H1 (cell line): ENCODE data around the gene ARHGEF11. TPM values are rescaled to one million over a fixed set of nuclear protein-coding genes. Genes with fewer than 3 reads are reported as not detected.

Experiments
- CTCF ChIA-PET: fragments of 300-600 bp; sonication (Branson Sonifier 250); formaldehyde crosslinking; loops from one replicate; lab custom pipeline; 2021; ENCODE audit not compliant: partially characterized antibody; lab: Charles Lee
- POLR2A ChIA-PET: fragments of 300-600 bp; sonication (Branson Sonifier 250); formaldehyde crosslinking; loops from one replicate; lab custom pipeline; 2021; ENCODE audit warnings: inconsistent platforms; ENCODE audit not compliant: partially characterized antibody; lab: Charles Lee
- DNase-seq, 2 experiments: peaks; one replicate each; pipeline versions ENCODE4 v3.0.0 to v3.0.0-alpha.2; 2010 to 2022; ENCODE audit warnings: low spot score in 2 of 2, low read depth in 1 of 2, mixed read lengths in 1 of 2
- FAIRE-seq: peaks from 2 replicates; lab custom pipeline; 2011; peaks lifted over from hg19 to GRCh38; lab: Jason Lieb, UNC
- H2AFZ ChIP-seq: 2 replicates; pipeline ENCODE4 v1.8.1; 2012; ENCODE audit warnings: low read length, inconsistent platforms
- H2AK5ac ChIP-seq: 2 replicates; pipeline ENCODE4 v1.6.1; 2013; ENCODE audit warnings: low read depth, low read length
- H2BK120ac ChIP-seq: replicated peaks from 2 replicates; pipeline ENCODE3; 2013; ENCODE audit warnings: low read depth, low read length, inconsistent platforms
- H2BK12ac ChIP-seq: 2 replicates; pipeline ENCODE4 v1.6.1; 2013; ENCODE audit warnings: low read depth, low read length
- H2BK15ac ChIP-seq: 2 replicates; pipeline ENCODE4 v1.6.1; 2013; ENCODE audit warnings: low read length
- H2BK20ac ChIP-seq: 2 replicates; pipeline ENCODE4 v1.6.1; 2013; ENCODE audit warnings: low read length
- H2BK5ac ChIP-seq: 2 replicates; pipeline ENCODE4 v1.6.1; 2013; ENCODE audit warnings: low read depth, low read length
- H3K14ac ChIP-seq: 2 replicates; pipeline ENCODE4 v1.6.1; 2013; ENCODE audit warnings: inconsistent platforms; ENCODE audit not compliant: insufficient read length
- H3K18ac ChIP-seq: 2 replicates; pipeline ENCODE4 v1.6.1; 2013; ENCODE audit warnings: low read length; ENCODE audit errors: extremely low read depth
- H3K23ac ChIP-seq: 2 replicates; pipeline ENCODE4 v1.6.1; 2013; ENCODE audit warnings: inconsistent platforms; ENCODE audit not compliant: insufficient read length
- H3K23me2 ChIP-seq: 2 replicates; pipeline ENCODE4 v1.6.1; 2013; ENCODE audit warnings: low read depth, low read length
- H3K27ac ChIP-seq: 2 replicates; pipeline ENCODE4 v1.6.1; 2011; ENCODE audit warnings: low read depth, low read length, inconsistent platforms
- H3K27me3 ChIP-seq, 4 experiments: replicated peaks in 1 of 4; 1 replicate in 1 of 4; 2 replicates in 3 of 4; pipeline versions ENCODE4 v1.6.1 to v1.8.1; 2011 to 2013; ENCODE audit warnings: low read length in 3 of 4, mild to moderate bottlenecking in 3 of 4, inconsistent platforms in 2 of 4, mixed read lengths in 2 of 4, moderate library complexity in 1 of 4; ENCODE audit not compliant: control insufficient read depth in 3 of 4, insufficient read depth in 3 of 4; ENCODE audit errors: extremely low read depth in 1 of 4
- H3K36me3 ChIP-seq, 4 experiments: 2 replicates each; pipeline versions ENCODE4 v1.6.1 to v1.8.1; 2011 to 2013; ENCODE audit warnings: mild to moderate bottlenecking in 4 of 4, low read length in 3 of 4, moderate library complexity in 2 of 4, control low read depth in 1 of 4, inconsistent platforms in 1 of 4; ENCODE audit not compliant: insufficient read depth in 4 of 4, control insufficient read depth in 2 of 4
- H3K4ac ChIP-seq: replicated peaks from 2 replicates; pipeline ENCODE3; 2013; ENCODE audit warnings: low read length, low read depth, mixed read lengths, inconsistent platforms; ENCODE audit not compliant: insufficient read length
- H3K4me1 ChIP-seq, 4 experiments: replicated peaks in 1 of 4; 1 replicate in 1 of 4; 2 replicates in 3 of 4; pipeline versions ENCODE4 v1.6.1 to v1.8.1; 2011 to 2013; ENCODE audit warnings: low read length in 3 of 4, inconsistent platforms in 2 of 4, mixed read lengths in 1 of 4; ENCODE audit not compliant: insufficient read depth in 4 of 4, control insufficient read depth in 3 of 4
- H3K4me2 ChIP-seq, 2 experiments: 2 replicates each; pipeline versions ENCODE4 v1.6.1 to v1.8.1; 2011 to 2013; ENCODE audit warnings: low read depth in 2 of 2, low read length in 2 of 2, control low read depth in 1 of 2, inconsistent platforms in 1 of 2, mild to moderate bottlenecking in 1 of 2; ENCODE audit not compliant: insufficient read depth in 1 of 2
- H3K4me3 ChIP-seq, 4 experiments: fragments of 200-600, 300-600 bp in 1 of 4; sonication (generic), shearing (Covaris generic), sonication (Bioruptor Twin) in 1 of 4; 2 replicates each; pipeline versions ENCODE4 v1.5.1 to v1.8.1; 2011 to 2016; ENCODE audit warnings: low read length in 4 of 4, low read depth in 3 of 4, control low read depth in 2 of 4, inconsistent platforms in 2 of 4, mild to moderate bottlenecking in 2 of 4, mixed read lengths in 1 of 4, moderate library complexity in 1 of 4; ENCODE audit not compliant: insufficient read depth in 2 of 4; ENCODE audit errors: extremely low read depth in 1 of 4
- H3K56ac ChIP-seq: replicated peaks from 2 replicates; pipeline ENCODE3; 2013; ENCODE audit warnings: low read depth, mild to moderate bottlenecking, mixed read lengths, low read length, inconsistent platforms; ENCODE audit not compliant: insufficient read length
- H3K79me1 ChIP-seq: 2 replicates; pipeline ENCODE4 v1.6.1; 2013; ENCODE audit warnings: low read depth, low read length, control low read depth
- H3K79me2 ChIP-seq, 2 experiments: 2 replicates each; pipeline versions ENCODE4 v1.6.1 to v1.8.1; 2012 to 2013; ENCODE audit warnings: low read length in 2 of 2, mild to moderate bottlenecking in 2 of 2, inconsistent platforms in 1 of 2; ENCODE audit not compliant: insufficient read depth in 2 of 2, control insufficient read depth in 1 of 2
- H3K9ac ChIP-seq, 4 experiments: replicated peaks in 1 of 4; 1 replicate in 1 of 4; 2 replicates in 3 of 4; pipeline versions ENCODE4 v1.6.1 to v1.8.1; 2011 to 2013; ENCODE audit warnings: low read depth in 3 of 4, low read length in 3 of 4, control low read depth in 2 of 4, mild to moderate bottlenecking in 2 of 4, moderate library complexity in 2 of 4, inconsistent platforms in 1 of 4; ENCODE audit errors: extremely low read depth in 1 of 4
- H3K9me3 ChIP-seq, 2 experiments: 2 replicates each; pipeline versions ENCODE4 v1.6.1 to v1.8.1; 2012 to 2013; ENCODE audit warnings: mild to moderate bottlenecking in 2 of 2, moderate library complexity in 2 of 2, control low read depth in 1 of 2, inconsistent platforms in 1 of 2, low read depth in 1 of 2, low read length in 1 of 2, mixed read lengths in 1 of 2; ENCODE audit not compliant: insufficient read depth in 2 of 2
- H4K20me1 ChIP-seq, 2 experiments: replicated peaks in 1 of 2; 2 replicates each; pipeline versions ENCODE3 to v1.8.1; 2011 to 2013; ENCODE audit warnings: inconsistent platforms in 2 of 2, low read length in 2 of 2, mild to moderate bottlenecking in 1 of 2; ENCODE audit not compliant: insufficient read depth in 2 of 2, control insufficient read depth in 1 of 2
- H4K5ac ChIP-seq: 2 replicates; pipeline ENCODE4 v1.6.1; 2013; ENCODE audit warnings: low read length, low read depth, mixed read lengths, inconsistent platforms; ENCODE audit not compliant: insufficient read length
- H4K8ac ChIP-seq: 2 replicates; pipeline ENCODE4 v1.8.0; 2013; ENCODE audit warnings: mild to moderate bottlenecking, moderate library complexity, low read length, inconsistent platforms; ENCODE audit not compliant: insufficient read depth; ENCODE audit errors: extremely low read depth
- H4K91ac ChIP-seq: replicated peaks from 2 replicates; pipeline ENCODE3; 2013; ENCODE audit warnings: low read length, mixed read lengths, inconsistent platforms; ENCODE audit not compliant: insufficient read length
- CREB1 ChIP-seq: IDR thresholded peaks from 2 replicates; pipeline ENCODE4 v1.6.1; 2012; ENCODE audit warnings: inconsistent platforms
- HDAC2 ChIP-seq, 2 experiments: fragments of 300-600 bp in 1 of 2; sonication (generic) in 1 of 2; IDR thresholded peaks; 2 replicates each; pipeline ENCODE4 v1.6.1; 2011 to 2012; ENCODE audit warnings: low read depth in 2 of 2, low read length in 2 of 2, mild to moderate bottlenecking in 2 of 2, moderate library complexity in 2 of 2, borderline replicate concordance in 1 of 2, inconsistent platforms in 1 of 2
- KDM1A ChIP-seq: fragments of 200-600, 300-600 bp; sonication (generic); IDR thresholded peaks from 2 replicates; pipeline ENCODE4 v1.7.1; 2016; ENCODE audit warnings: mild to moderate bottlenecking, low read length, borderline replicate concordance
- RAD21 ChIP-seq, 2 experiments: IDR thresholded peaks in 1 of 2; conservative IDR thresholded peaks in 1 of 2; 2 replicates each; pipeline ENCODE4 v1.6.1; 2011; ENCODE audit warnings: low read depth in 2 of 2, low read length in 2 of 2, improper control_type of control experiment in 1 of 2, inconsistent platforms in 1 of 2, mild to moderate bottlenecking in 1 of 2, moderate library complexity in 1 of 2
- SIRT6 ChIP-seq: IDR thresholded peaks from one replicate; pipeline ENCODE4 v1.7.1; 2012; ENCODE audit warnings: low read length, inconsistent platforms
- YY1 ChIP-seq: IDR thresholded peaks from 2 replicates; pipeline ENCODE4 v1.6.1; 2011; ENCODE audit warnings: low read depth, mild to moderate bottlenecking, low read length
- WGBS, 2 experiments: shearing (Covaris generic) in 1 of 2; methylation state at CpG; one replicate each; pipeline versions ENCODE4 v1.1.6 to v1.1.7; 2013 to 2015; ENCODE audit warnings: low lambda C conversion rate in 2 of 2, mixed read lengths in 2 of 2, inconsistent platforms in 1 of 2, low coverage in 1 of 2, missing lambda C conversion rate in 1 of 2; ENCODE audit not compliant: insufficient replicate concordance in 2 of 2, insufficient coverage in 1 of 2, insufficient read length in 1 of 2; ENCODE audit errors: extremely low coverage in 1 of 2, missing lambda C conversion rate in 1 of 2; 5-methylcytosine and 5-hydroxymethylcytosine counted together
- polyA plus RNA-seq, 7 experiments: library from polyadenylated mRNA; depleted of rRNA in 3 of 7; stranded (reverse) in 5 of 7; unstranded in 2 of 7; fragments of >200 nt in 5 of 7; fragments of 200-250 nt in 2 of 7; gene quantifications; 1 replicate in 5 of 7; 2 replicates in 1 of 7; 4 replicates in 1 of 7; pipeline versions ENCODE4 v1.2.1 to v1.2.3, GENCODE V29; 2011 to 2013; ENCODE audit warnings: missing spikeins in 2 of 7, mixed read lengths in 2 of 7
- total RNA-seq: library from RNA; stranded (reverse); fragmentation: NEBNext Ultra II Directional; extraction: Animal tissue kit (Norgen Biotek cat#: 25700); gene quantifications from 2 replicates; pipeline ENCODE4 v1.2.1, GENCODE V29; 2021
- TF ChIP-seq, protein P1 (sequence below), 3 experiments: IDR thresholded peaks; 1 replicate in 2 of 3; 2 replicates in 1 of 3; pipeline versions ENCODE4 v1.5.1 to v1.6.1; 2011; ENCODE audit warnings: low read length in 3 of 3, mild to moderate bottlenecking in 3 of 3, inconsistent platforms in 2 of 3, low read depth in 1 of 3, moderate library complexity in 1 of 3; ENCODE audit not compliant: insufficient read depth in 1 of 3; ENCODE audit errors: control extremely low read depth in 1 of 3

ARHGEF11 gene
- total and polyA plus RNA-seq, 2 of the 8 experiments (the other 6 are each of a cell fraction or from before 2014, with no cell fraction given) = 19.9 to 33.1 TPM

GRCh38 chr1:156893048-156893953, 152.2 kb downstream of the ARHGEF11 start, which contains the start of gene PEAR1:
Gene PEAR1, plus strand, starts transcription at chr1:156893718. Its CDS starts 10,209 bp downstream, at chr1:156903927.
- H3K4me3 ChIP-seq = peak within 1 kb of the TSS; percentile 7 to 55 (median 15); a peak in 7 of 8 replicates
- no peak within 1 kb of the TSS for H3K23ac ChIP-seq
- H4K91ac ChIP-seq = peak within 1 kb of the TSS; percentile 77
- no peak within 1 kb of the TSS for H3K56ac ChIP-seq
- no peak within 1 kb of the TSS for H3K14ac ChIP-seq
- FAIRE-seq (no peak), DNase-seq (peak in 1 of 2 experiments; percentile 78)
- H4K20me1 ChIP-seq = no peaks in the 10 kb centered on the region
- no peaks in the 10 kb centered on the region for H3K79me2 ChIP-seq
- H2BK20ac ChIP-seq = no peak within 1 kb of the TSS
- ChIA-PET POLR2A (interaction anchor here (1.5 to 2.3 kb wide), 2 partner anchors 34 kb away, joined by 6 to 7 read pairs; no protein-coding TSS in a partner anchor), CTCF (interaction anchor here (0.5 to 31.4 kb wide), 24 partner anchors 8 to 1123 kb away, joined by 3 to 719 read pairs (median 8); partner anchors contain the start of genes INSRR, LRRC71 and NTRK1)
- H2BK120ac ChIP-seq = no peak within 1 kb of the TSS
- no peak within 1 kb of the TSS for H3K27ac ChIP-seq
- WGBS, 2 experiments = 13% methylated on average over 42 of the region's 60 CpGs; no CpG with 5 or more reads in 1 of the 2 experiments
- peaks cover 8 to 52% (median 44%) of the 10 kb centered on the region in 4 experiments for H3K27me3 ChIP-seq
- H3K79me1 ChIP-seq = no peaks in the 10 kb centered on the region
- no peak within 1 kb of the TSS for H2BK5ac ChIP-seq
- no peaks in the 10 kb centered on the region for H3K9me3 ChIP-seq
- H3K18ac ChIP-seq = 0 out of 2 replicates have a peak within 1 kb of the TSS, but pooled peaks have one; percentile 65
- H2BK12ac ChIP-seq = 0 out of 2 replicates have a peak within 1 kb of the TSS, but pooled peaks have one; percentile 68
- H3K36me3 ChIP-seq = no peaks in the 10 kb centered on the region
- peaks cover 0 to 10% (median 5%) of the 10 kb centered on the region in 4 experiments; a peak in 4 of 7 replicates for H3K4me1 ChIP-seq
- no peak within 1 kb of the TSS for H2AFZ ChIP-seq
- peak within 1 kb of the TSS; percentile 54 for H4K8ac ChIP-seq
- H3K9ac ChIP-seq = no peak within 1 kb of the TSS
- H3K4ac ChIP-seq = no peak within 1 kb of the TSS
- H2BK15ac ChIP-seq = no peak within 1 kb of the TSS
- no peak within 1 kb of the TSS for H4K5ac ChIP-seq
- peak within 1 kb of the TSS; percentile 37 to 76 for H3K4me2 ChIP-seq
- H3K23me2 ChIP-seq = peaks cover 2% of the 10 kb centered on the region; the same call in 1 of the 2 replicates
- H2AK5ac ChIP-seq = no peak within 1 kb of the TSS
- TF ChIP-seq SIRT6 (no peak), YY1 (no peak), KDM1A (peak; percentile 98), HDAC2 (IDR thresholded peaks at IDR 0.05; ENCODE audit: borderline replicate concordance in 1 of 2, low read depth in 2 of 2, low read length in 2 of 2) (peak in 1 of 2 experiments; percentile 86; a peak in 2 of 4 replicates), RAD21 (IDR thresholded peaks at IDR 0.05 in 1 of 2, conservative IDR thresholded peaks at IDR 0.05 in 1 of 2; ENCODE audit: low read depth in 2 of 2, low read length in 2 of 2) (peak in 1 of 2 experiments; percentile 26; a peak in 1 of 4 replicates), CREB1 (no peak)
- TF ChIP-seq, protein P1, sequence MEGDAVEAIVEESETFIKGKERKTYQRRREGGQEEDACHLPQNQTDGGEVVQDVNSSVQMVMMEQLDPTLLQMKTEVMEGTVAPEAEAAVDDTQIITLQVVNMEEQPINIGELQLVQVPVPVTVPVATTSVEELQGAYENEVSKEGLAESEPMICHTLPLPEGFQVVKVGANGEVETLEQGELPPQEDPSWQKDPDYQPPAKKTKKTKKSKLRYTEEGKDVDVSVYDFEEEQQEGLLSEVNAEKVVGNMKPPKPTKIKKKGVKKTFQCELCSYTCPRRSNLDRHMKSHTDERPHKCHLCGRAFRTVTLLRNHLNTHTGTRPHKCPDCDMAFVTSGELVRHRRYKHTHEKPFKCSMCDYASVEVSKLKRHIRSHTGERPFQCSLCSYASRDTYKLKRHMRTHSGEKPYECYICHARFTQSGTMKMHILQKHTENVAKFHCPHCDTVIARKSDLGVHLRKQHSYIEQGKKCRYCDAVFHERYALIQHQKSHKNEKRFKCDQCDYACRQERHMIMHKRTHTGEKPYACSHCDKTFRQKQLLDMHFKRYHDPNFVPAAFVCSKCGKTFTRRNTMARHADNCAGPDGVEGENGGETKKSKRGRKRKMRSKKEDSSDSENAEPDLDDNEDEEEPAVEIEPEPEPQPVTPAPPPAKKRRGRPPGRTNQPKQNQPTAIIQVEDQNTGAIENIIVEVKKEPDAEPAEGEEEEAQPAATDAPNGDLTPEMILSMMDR (IDR thresholded peaks at IDR 0.05; ENCODE audit: control extremely low read depth in 1 of 3, insufficient read depth in 1 of 3, low read depth in 1 of 3, low read length in 3 of 3) = peak; percentile 18 to 49 (median 49)
